Limb (tissue), 2 donors: ENCODE results near the gene MED27.

Experiments
- DNase-seq, 2 donors: peaks; one replicate each; pipeline ENCODE4 v3.0.0-alpha.2; 2016; ENCODE audit errors: extremely low spot score in 2 of 2

The MED27 gene

GRCh38 chr9:131885144-131885609, 194.5 kb downstream of the MED27 start:
- no peak for DNase-seq

- DNase-seq: no peak
These were observed 195.4 kb downstream of the MED27 start for GRCh38 chr9:131884222-131884621.

GRCh38 chr9:131880833-131881583, 198.7 kb downstream of the MED27 start:
- no peak for DNase-seq

- DNase-seq: no peak
These were observed 199.8 kb downstream of the MED27 start for GRCh38 chr9:131879911-131880290.

- no peak for DNase-seq
These were observed 200.3 kb downstream of the MED27 start for GRCh38 chr9:131879181-131879910.

- no peak for DNase-seq
These were observed 203.2 kb downstream of the MED27 start for GRCh38 chr9:131876486-131876885.

GRCh38 chr9:131875828-131876485, 203.7 kb downstream of the MED27 start:
- no peak for DNase-seq

GRCh38 chr9:131874916-131875670, 204.6 kb downstream of the MED27 start:
- no peak for DNase-seq

- DNase-seq: no peak
These were observed 205.2 kb downstream of the MED27 start for GRCh38 chr9:131874447-131874846.

GRCh38 chr9:131873891-131874440, 205.7 kb downstream of the MED27 start:
- no peak for DNase-seq

- no peak for DNase-seq
These were observed 206.3 kb downstream of the MED27 start for GRCh38 chr9:131873335-131873734.

- DNase-seq: no peak
These were observed 207.0 kb downstream of the MED27 start for GRCh38 chr9:131872702-131873101.

GRCh38 chr9:131872006-131872405, 207.7 kb downstream of the MED27 start:
- DNase-seq: no peak

- no peak for DNase-seq
These were observed 209.5 kb downstream of the MED27 start for GRCh38 chr9:131870156-131870555.

GRCh38 chr9:131869348-131869747, 210.3 kb downstream of the MED27 start:
- no peak for DNase-seq

GRCh38 chr9:131868766-131869165, 210.9 kb downstream of the MED27 start:
- DNase-seq: peak; percentile 33 to 48

GRCh38 chr9:131867611-131868192, 212.0 kb downstream of the MED27 start:
- DNase-seq: no peak

GRCh38 chr9:131865446-131866195, 214.0 kb downstream of the MED27 start:
- DNase-seq: no peak

- DNase-seq: no peak
These were observed 215.1 kb downstream of the MED27 start for GRCh38 chr9:131864531-131864930.

GRCh38 chr9:131863306-131863896, 216.3 kb downstream of the MED27 start:
- no peak for DNase-seq
